GM12875 (cell line): Measurements from ENCODE around the gene CAMK1D.

Experiments used
- H3K4me3 ChIP-seq: one replicate; pipeline ENCODE4 v1.5.1; 2011; ENCODE audit warnings: low read depth, low read length, control low read depth
- CTCF ChIP-seq: IDR thresholded peaks from 2 replicates; pipeline ENCODE4 v1.5.1; 2011; ENCODE audit warnings: low read depth, mild to moderate bottlenecking, control low read depth, inconsistent platforms, low read length, moderate library complexity, borderline replicate concordance; ENCODE audit not compliant: insufficient read depth

The CAMK1D gene

GRCh38 chr10:12638781-12639180 lies 289.4 kb downstream of the CAMK1D start:
- no peak for TF ChIP-seq CTCF
- no peak overlapping the region for H3K4me3 ChIP-seq

GRCh38 chr10:12639996-12640944 lies 290.9 kb downstream of the CAMK1D start:
- no peak for TF ChIP-seq CTCF

GRCh38 chr10:12642036-12642435 lies 292.7 kb downstream of the CAMK1D start:
- TF ChIP-seq CTCF: no peak

More at GRCh38 chr10:12639996-12640944, 290.9 kb downstream of the CAMK1D start:
- no peak overlapping the region for H3K4me3 ChIP-seq

GRCh38 chr10:12643279-12643678 lies 293.9 kb downstream of the CAMK1D start:
- no peak for TF ChIP-seq CTCF
- no peak overlapping the region for H3K4me3 ChIP-seq

More at GRCh38 chr10:12642036-12642435, 292.7 kb downstream of the CAMK1D start:
- no peak overlapping the region for H3K4me3 ChIP-seq

- no peak for TF ChIP-seq CTCF
- no peak overlapping the region for H3K4me3 ChIP-seq
Observed at GRCh38 chr10:12644380-12645144, 295.2 kb downstream of the CAMK1D start.

- no peak overlapping the region for H3K4me3 ChIP-seq
Observed at GRCh38 chr10:12645449-12645848, 296.1 kb downstream of the CAMK1D start.

More at GRCh38 chr10:12645449-12645848, 296.1 kb downstream of the CAMK1D start:
- TF ChIP-seq CTCF: no peak
